Measurements from ENCODE around the gene RNU1-2.
A peak's percentile ranks its signal among the peaks of the same experiment; 100 is the strongest.
"Not testable (repeated sequence)": the region's sequence is repeated elsewhere in the genome, so short reads cannot be mapped to it uniquely, and the experiment has no call there.

RNU1-2 gene

DNA sequence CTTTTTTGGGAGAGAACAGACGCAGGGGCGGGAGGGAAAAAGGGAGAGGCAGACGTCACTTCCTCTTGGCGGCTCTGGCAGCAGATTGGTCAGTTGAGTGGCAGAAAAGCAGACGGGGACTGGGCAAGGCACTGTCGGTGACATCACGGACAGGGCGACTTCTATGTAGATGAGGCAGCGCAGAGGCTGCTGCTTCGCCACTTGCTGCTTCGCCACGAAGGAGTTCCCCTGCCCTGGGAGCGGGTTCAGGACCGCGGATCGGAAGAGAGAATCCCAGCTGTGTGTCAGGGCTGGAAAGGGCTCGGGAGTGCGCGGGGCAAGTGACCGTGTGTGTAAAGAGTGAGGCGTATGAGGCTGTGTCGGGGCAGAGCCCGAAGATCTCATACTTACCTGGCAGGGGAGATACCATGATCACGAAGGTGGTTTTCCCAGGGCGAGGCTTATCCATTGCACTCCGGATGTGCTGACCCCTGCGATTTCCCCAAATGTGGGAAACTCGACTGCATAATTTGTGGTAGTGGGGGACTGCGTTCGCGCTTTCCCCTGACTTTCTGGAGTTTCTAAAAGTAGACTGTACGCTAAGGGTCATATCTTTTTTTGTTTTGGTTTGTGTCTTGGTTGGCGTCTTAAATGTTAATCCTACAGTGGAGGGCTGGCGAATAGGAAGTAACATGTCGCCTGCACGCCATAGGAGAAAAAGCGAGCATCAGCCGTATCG, at the start of gene RNU1-2:
Gene RNU1-2 (plus strand): TSS at position 383 of the 718 bp plus-strand sequence.
- peak; percentile 100 for DNase-seq (ENCODE audit: low spot score)

DNA sequence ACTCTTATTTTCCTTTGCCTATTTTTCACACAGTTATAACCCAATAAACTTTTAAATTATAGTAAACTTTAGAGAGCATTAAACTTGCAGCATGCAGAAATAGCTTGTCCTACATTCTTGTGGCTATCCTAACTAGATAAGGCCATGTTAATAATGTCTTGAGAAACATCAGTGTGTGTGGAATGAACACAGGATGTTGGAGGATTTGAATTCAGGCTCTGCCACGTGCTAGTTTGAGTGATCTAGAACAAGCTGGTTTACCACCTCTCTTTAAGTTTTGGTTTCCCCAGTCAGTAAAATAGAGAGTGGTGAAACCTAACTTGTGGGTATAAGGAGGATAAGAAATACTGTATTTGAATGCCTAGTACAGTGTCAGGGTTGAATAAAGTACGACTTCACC, 39.6 kb upstream of the RNU1-2 start:
- not testable (repeated sequence) for DNase-seq (ENCODE audit: low spot score)

DNA sequence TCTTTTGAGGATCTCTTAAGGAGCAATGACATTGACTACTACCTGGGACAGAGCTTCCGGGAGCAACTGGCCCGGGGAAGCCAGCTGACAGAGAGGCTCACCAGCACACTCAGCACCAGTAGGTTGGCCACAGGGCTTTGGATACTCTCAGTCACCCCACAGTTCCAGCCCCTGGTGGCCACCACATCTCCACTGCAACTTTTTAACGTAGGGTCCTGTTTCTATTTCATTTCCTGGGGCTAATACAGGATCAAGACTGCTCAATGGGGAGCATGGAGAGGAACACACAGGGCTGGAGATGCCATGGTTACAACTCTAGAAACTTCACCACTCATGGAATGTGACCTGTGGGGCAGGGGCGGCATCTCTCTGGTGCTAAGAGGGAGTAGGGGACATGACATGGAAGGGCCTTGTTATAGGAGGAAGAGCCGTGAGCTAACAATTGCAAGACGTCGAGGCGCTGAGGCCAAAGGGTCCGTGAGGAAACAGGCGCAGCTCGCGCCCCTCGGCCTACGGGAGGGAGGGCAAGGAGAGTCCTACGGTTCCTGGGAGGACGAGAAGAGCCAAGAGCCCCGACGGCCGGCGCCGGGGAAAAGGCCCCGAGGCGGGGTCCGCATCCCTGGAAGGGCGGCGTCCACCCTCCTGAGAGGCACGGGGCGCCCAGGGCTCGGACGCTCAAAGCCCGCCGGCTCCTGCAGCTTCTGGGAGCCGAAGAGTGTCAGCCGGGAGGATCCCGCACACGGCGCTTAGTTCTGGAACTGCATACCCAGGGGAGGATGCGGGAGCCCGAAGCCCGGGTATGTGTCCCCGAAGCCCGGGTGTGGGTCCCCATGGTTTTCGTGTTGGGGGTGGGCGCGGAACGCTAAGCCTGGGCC, 36.4 kb upstream of the RNU1-2 start:
- DNase-seq (ENCODE audit: low spot score), result not testable (repeated sequence)

DNA sequence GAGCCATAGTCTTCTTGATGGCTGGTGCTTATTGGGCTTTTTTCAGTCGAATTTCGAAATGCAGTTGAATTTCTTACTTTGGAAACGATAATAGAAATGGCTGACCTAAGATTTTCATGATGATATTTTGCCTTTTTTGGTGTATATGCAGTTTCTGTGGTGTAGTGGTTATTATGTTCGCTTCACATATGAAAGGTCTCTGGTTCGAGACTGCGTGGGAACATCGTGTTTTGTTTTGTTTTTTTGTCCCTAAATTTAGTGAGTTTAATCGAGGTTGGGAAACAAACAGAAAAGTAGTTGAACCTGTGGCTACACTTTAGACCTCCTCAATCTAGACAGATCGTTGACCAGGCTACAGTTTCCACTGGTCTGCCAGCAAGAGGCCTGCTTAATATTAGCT, 35.7 kb upstream of the RNU1-2 start:
- not testable (repeated sequence) for DNase-seq (ENCODE audit: low spot score)

DNA sequence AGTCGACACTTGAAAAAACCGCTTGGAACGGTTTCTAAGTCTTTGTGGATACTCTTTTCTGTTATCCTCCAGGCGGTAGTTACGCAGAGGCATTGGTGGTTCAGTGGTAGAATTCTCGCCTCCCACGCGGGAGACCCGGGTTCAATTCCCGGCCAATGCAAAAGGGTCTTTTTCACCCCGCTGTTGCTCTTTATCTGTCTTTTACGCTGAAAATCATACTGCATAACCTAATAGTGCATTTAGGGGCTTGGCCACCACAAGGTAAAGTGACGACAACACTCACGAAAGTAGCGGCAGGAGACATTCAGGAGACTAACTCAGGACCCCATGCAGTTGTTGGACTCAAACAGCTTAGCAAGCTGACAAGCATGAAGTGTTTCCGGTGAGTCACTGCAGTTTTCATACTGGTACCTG, 33.9 kb upstream of the RNU1-2 start:
- not testable (repeated sequence) for DNase-seq (ENCODE audit: low spot score)

DNA sequence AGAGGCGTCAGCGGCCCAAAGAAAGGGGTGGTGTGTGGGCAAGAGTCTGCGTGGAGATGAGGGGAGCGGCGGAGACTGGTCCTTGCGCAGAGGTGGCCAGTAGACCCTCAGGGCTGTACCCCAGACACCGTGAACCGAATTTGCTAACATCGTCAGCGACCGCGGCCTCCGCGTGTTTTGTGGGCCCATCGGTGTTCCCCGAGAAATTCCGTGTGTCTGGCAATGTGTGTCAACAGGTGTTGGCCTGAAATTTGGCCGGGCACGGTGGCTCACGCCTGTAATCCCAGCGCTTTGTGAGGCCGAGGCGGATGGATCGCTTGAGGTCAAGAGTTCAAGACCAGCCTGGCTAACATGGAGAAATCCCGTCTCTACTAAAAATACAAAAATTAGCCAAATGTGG, 33.4 kb upstream of the RNU1-2 start:
- DNase-seq (ENCODE audit: low spot score), result not testable (repeated sequence)

DNA sequence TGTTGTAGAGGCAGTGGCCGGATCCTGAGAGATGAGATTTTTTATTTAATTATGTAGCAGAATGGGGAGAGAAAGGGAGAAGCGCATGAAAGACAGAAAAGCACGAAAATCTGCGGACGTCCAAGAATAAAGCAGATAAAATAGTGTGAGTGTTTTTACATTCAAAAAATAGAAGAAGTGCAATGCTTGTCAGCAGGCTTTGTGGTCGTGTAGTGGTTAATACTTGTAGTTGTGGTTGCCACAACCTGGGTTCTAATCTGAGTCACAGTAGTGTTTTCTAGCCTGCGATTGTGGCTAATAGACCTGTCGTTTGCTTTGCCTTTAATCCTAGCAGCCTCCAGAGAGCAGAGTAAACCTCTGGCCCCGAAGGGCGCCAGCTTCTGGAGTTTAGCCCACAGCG, 32.8 kb upstream of the RNU1-2 start:
- not testable (repeated sequence) for DNase-seq (ENCODE audit: low spot score)

DNA sequence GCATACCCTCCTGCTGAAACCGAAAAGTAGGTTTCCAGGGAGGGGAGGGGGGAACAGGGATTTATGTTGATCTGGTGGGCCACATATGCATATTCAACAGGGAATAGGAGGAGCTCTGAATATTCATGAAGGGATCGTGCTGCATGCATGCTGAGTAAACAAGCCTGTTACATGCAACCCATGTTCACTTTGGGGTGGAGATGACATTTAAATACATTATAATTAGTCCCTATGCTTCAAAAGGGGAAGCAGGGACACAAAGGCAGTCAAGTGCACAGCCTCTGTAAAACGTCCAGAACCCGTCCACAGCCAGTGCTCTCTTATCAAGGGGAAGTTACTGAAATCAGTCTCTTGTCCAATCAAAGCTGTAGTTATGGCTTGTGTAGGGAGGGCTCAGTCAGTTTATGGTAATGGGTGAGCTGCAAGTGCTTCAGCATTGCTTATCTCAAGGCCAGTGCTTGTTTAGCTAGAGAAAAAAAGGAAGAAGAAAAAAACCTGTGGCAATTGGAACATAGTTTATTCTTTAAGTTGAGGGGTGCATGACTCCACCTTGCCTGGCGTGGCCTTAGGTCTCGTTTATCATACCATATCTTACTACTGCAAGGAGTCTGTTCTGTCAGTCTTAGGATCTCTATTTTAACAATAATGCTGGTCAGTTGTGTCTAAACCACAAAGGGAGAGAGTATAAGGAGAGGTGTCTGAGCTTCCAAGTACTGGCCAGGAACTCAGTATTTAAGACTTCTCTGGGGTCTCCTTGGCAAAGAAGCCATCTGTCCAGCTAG, 28.7 kb upstream of the RNU1-2 start:
- peak; percentile 61 for DNase-seq (ENCODE audit: low spot score)

DNA sequence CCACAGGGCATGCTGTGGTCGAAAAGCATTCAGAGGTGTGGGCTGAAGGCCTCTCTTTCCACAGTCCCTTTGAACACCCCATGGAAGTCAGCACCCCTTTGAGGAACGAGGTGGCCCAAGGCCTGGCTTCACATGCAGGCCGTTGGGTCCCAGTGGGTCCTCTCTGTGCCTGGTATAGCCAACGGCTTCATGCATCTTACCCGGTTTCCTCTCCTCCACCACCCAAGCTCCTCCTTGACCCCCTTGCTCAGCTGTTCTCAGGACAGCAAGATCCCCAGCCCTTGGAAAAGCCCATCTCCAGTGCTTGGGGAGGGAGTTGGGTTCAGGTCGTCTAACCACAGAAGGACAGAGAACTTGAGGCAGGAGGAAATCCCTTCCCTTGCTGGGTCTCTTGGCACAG, 27.0 kb upstream of the RNU1-2 start:
- DNase-seq (ENCODE audit: low spot score), result not testable (repeated sequence)

DNA sequence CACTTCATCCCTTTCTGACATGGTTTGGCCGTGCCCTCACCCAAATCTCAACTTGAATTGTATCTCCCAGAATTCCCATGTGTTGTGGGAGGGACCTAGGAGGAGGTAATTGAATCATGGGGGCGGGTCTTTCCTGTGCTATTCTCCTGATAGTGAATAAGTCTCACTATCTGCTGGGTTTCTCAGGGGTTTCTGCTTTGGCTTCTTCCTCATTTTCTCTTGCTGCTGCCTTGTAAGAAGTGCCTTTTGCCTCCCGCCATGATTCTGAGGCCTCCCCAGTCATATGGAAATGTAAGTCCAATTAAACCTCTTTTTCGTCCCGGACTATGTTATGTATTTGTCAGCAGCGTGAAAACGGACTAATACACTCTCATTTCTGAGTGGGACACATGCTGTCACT, 25.8 kb upstream of the RNU1-2 start:
- DNase-seq (ENCODE audit: low spot score), result not testable (repeated sequence)

DNA sequence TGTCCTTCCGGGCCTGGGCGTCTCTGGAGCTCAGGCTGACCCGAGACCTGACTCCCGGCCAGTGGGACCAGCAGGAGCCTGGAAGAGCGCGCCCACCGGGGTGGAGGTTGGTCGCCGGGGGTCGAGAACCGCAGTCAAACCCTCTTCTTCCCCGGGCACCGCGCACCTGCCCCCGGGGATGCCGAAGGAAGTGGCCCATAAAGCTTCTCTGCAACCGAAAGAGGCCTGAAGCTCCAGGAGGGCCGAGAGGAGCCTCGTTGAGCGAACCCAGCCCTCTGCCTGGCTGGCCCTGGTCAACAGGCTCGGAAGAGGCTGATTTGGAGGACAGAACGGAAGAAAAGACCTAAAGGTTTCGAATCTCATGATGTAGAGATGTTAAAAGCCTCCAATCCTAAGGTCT, 24.6 kb upstream of the RNU1-2 start:
- DNase-seq (ENCODE audit: low spot score), result not testable (repeated sequence)

DNA sequence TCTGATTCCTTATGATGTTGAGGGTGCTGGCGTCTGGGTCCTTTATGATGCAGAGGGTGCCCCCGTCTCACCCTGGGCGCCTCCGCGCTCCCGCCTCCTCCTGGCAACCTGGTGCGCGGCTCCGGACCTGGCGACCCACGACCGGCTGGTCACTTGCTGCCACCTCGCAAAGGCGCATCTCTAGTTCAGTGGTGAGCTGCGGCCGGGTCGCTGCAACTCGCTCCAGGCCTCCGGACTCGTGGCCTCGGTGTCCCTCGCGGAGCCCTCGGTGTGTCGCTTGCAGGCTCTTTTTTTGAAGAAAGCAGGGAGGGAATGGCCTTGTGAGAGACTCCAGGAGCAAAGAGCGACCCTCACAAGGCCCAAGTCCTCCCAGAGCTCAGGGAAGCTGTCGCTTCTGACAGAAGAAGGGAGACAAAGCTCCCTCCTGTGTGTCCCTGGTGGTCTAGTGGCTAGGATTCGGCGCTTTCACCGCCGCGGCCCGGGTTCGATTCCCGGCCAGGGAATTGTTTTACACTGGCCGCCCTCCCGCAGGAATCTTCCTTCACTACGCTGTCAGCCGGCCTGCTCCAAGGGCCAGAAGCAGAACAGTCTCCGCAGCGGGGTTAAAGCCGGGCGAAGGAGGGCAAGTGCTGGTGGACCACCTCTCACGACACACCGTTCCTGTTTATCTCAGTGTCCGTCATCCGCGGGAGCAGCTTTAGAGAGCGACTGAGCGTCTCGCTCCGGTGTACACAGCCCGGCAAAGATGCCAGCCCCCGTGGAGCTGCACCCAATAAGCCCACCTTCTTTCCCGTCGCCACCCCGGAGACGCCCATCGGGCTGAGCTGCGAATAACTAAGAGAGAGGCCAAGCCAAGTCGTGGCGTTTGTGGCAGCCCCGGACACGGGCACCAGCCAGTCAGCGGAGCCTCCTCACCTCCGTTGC, 23.4 kb upstream of the RNU1-2 start:
- not testable (repeated sequence) for DNase-seq (ENCODE audit: low spot score)

DNA sequence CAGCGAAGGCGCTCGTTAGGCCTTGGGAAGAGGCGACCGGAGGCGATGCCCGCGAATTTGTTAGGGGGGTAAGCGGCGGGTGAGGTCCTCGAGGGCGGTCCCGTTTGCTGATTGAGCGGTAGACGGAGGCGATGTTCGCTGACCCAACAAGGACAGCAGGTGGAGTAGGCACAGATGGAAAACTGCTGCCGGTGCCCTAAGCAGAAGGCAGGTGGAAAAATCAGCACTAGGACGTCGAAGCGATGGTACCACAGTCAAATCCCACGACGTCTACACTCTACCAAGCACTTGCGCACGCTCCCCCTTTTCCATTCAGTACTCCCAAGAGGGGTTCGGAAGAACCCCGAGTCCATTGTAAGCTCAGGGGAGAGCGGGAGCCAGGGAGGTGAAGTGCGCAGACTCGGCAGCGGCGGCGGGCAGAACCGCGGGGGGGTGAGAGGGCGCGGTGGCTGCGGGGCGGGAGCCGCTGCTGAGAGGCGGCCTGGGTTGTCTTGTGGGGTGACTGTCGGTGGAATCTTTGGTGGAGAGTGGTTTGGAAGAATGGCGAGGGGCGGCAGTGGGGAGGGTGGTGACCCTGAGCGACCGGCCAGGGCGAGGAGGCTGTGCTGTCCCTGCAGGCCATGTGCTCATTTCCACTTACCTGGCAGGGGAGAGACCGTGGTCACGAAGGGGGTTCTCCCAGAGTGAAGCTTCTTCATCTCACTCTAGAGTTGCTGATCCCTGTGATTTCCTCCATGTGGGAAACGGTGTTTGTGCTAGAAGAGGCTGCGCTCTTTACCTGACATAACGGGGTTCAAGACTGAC, 22.5 kb upstream of the RNU1-2 start:
- DNase-seq (ENCODE audit: low spot score), result not testable (repeated sequence)

DNA sequence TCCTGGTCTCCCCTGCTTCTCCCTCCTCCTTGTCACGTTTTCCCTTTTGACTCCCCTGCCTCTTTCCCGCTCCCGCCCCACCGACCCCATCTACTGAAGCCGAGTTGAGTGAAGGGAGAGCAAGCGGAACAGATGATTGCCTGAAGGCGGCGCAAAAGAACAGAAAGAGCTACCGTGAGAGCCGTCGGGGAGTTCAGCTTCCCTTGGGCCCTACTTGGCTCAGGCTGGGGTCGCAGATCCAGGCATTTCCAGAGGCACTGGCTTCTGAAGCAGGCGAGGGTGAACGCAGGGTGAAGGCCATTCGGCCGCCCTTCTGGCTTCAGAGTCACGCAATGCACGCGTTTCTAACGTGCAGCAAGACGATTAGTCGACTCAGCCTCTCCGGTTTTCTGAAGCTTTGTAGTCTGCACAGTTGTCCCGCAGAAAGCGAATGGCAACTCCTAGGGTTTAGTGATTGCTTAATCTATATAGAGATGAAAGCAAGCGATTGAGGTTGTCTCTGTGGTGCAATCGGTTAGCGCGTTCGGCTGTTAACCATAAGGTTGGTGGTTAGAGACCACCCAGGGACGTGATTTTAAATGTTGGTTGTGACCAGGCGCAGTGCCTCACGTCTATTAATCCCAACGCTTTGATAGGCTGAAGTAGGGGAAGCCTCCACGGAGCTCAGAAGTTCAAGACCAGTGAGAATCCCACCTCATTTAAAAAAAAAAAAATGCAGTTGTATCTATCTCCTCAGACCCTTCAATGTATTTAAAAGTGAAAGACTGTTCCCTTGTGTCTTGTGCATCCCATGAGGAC, 20.6 kb upstream of the RNU1-2 start:
- DNase-seq (ENCODE audit: low spot score), result not testable (repeated sequence)

DNA sequence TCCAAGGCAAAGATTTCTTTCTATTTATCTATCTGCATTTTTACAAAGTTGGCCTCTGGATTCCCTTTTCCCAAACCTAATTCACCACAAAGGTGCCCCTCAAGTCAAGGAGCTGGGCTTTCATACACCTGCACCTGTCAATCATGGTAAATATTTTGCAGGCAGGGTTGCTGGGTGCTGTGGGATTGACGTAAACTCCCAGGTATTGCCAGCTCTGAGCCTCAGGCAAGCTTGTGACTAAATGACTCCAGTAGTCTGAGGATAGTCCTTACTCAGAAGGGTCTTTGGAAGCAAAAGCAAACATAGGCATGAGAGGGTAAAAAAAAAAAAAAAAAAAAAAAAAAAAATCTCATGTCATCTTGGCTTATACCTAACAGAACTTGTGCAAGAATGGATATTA, 14.0 kb upstream of the RNU1-2 start:
- DNase-seq (ENCODE audit: low spot score), result not testable (repeated sequence)

DNA sequence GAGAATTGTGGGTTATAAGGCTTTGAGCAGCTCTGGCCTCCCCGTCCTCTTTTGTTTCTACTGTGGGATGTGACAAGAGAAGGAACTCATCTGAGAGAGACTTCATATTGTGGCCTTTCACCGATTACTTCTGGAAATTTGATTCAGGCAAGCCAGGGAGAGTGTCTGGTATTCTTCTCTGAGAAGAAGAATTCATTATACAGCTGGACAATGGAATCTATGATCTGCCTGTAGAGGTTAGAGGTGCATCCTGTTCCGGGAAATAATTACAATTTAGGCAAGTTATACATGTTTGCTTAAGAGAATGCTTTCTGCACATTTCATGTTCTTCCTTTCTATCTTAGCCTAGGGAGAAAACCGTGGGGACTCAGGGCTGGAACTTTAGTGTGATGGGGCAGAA, 12.8 kb upstream of the RNU1-2 start:
- no peak for DNase-seq (ENCODE audit: low spot score)

DNA sequence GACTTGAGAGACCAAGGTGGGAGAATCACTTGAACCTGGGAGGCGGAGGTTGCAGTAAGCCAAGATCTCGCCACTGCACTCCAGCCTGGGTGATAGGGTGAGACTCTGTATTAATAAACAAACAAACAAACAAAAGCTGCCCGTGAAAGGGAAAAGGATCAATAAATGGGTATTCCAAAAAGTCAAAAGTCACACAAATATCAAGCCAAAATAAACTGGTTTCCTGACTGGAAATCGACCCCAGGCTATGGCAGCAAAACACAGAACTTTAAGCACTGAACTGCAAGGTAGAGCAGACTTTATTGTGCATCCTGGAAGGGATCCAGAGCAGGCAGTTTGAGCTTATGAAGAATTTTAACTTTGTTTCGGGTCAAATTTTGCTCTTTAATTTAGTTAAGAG, 11.3 kb upstream of the RNU1-2 start:
- DNase-seq (ENCODE audit: low spot score), result not testable (repeated sequence)

DNA sequence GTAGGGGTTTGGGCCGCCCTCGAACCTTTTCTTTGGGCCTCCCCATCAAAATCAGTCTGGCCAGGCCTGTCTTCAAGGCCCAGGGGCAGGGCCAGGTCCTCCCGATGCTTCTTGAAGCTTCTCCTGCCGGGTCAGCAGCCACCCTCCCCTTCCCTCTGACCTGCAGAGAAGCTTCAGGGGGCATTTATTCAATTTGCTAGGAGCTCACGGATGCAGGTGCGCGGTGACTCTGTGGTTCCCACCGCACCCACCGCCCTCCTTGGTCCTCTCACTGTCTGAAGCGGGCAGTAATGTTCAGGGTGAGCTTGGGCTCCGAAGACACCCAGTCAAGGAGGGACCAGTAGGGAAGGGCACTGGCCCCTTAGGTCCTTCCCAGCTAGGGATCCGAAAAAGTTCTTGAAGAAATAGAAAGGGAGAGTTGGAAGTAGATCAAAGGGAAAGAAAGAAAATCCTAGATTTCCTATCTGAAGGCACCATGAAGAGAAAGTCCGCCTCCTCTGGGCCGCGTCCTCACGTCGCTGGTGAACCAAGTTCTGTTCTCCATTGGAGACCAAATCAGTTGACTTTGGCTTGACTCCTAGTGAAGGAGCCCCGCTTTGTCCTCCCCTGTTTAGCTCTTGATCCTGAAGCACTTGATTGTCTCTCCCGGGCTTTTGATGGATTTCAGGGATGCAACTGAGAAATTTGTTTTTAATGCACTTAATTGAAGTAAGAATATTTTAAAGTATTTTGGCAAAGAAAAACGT, 8.7 kb upstream of the RNU1-2 start:
- no peak for DNase-seq (ENCODE audit: low spot score)

All from NAMALWA (cell line).